ENCODE results near the gene VCY. TPM values are rescaled to one million over a fixed set of nuclear protein-coding genes. Genes with fewer than 3 reads are reported as not detected.

Gene VCY
- not detected in 2 replicates for total RNA-seq

DNA sequence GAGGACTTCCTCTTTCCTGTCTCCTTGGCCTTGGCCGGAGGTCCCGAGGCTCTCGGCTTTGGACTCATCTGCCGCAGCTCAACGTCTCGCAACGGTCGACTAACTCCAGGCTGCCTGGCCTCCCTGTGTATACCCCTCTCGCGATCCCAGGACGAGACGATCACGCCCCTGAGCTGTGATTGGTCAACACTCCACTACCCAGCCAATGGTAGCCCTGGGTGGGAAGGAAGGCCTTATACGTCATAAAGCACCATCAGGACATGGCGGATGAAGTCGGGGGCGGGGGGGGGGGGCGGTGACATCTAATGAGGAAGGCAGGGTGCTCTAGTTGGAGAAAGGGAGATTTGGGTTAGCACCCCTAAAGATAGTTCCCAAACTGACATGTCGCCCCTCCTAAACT is at the start of gene VCY:
VCY (minus strand) TSS at position 101 of the 400 bp plus-strand sequence; CDS start at position 68, 33 bp downstream.

Other genes with a start within 250 kb of the VCY start
- not detected in 2 replicates for gene VCY1B, start 69.8 kb upstream of the VCY start, total RNA-seq

Measured in hair follicular keratinocyte (primary cell).